SH-SY5Y (cell line): ENCODE measurements around the gene VSIG4.

ENCODE experiments used
- GATA2 ChIP-seq: IDR thresholded peaks from 2 replicates; pipeline ENCODE4 v1.6.1; 2011; ENCODE audit warnings: mild to moderate bottlenecking, low read depth, low read length
- GATA3 ChIP-seq: IDR thresholded peaks from 2 replicates; pipeline ENCODE4 v1.6.1; 2011; ENCODE audit warnings: low read depth, mild to moderate bottlenecking, low read length, moderate library complexity

VSIG4 gene

GRCh38 chrX:66018585-66019309 lies 21.1 kb downstream of the VSIG4 start:
- TF ChIP-seq GATA2 (no peak), GATA3 (no peak)

DNA sequence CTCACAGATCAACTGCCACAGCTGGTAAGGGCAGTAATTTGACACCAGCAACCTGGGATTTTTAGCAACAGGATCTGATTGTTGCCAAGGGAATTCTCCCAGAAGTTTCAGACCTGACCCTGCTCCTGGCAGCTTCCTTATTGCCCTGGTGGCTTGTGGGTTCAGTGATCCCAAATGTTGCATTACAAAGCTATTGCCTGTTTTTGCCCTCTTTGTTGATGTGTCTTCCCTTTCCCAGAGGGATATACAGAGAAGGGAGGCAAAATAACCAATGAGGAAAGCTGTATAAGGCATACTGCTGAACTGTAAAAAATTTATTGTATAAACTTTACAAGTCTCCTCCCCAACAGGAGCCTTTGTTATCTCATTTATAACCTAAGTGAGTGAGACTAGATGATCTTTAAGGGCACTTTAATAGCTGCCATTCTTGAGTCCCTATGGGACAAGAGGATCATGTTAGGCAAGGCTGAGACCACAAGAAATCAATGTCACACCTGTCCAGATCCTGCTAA lies 22.2 kb downstream of the VSIG4 start:
- no peak for TF ChIP-seq GATA3
- no peak for TF ChIP-seq GATA2

DNA sequence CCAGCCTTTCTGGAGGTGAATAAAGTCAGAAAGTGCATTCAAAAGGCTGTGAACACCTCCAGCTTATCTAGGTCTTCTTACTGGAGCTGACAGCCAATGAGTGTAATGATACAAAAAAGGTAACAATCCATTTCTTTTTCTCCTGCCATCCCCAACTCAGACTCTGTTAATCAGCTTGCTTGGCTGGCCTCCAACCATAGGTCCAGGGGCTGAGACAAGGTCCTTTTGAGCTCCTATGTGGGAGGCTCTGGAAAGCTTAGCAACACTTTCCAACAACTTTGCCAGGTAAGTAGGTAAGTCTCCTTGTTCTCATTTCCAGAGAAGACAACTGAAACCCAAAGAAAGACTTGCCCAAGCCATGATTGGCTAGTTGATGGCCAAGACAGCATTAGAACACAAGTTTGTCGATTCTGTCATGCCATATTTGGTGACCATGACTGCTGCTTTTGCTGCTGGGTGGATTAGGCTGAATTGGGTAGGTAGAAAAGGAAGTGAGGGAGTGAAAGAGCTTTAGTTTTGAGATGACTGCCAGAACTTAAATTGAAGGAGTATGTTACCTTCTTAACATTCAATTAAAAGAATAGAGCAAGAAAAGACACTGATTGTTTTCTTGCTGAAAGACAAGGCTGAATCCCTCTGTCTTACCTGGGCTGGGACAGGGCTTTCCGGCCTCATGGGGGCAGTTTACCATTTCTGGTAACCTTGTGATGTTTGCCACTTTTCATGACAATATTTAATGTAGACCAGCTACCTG lies 22.8 kb downstream of the VSIG4 start:
- TF ChIP-seq GATA2 (no peak), GATA3 (no peak)

GRCh38 chrX:66015900-66016689 lies 23.8 kb downstream of the VSIG4 start:
- TF ChIP-seq GATA2: no peak
- TF ChIP-seq GATA3: no peak

DNA sequence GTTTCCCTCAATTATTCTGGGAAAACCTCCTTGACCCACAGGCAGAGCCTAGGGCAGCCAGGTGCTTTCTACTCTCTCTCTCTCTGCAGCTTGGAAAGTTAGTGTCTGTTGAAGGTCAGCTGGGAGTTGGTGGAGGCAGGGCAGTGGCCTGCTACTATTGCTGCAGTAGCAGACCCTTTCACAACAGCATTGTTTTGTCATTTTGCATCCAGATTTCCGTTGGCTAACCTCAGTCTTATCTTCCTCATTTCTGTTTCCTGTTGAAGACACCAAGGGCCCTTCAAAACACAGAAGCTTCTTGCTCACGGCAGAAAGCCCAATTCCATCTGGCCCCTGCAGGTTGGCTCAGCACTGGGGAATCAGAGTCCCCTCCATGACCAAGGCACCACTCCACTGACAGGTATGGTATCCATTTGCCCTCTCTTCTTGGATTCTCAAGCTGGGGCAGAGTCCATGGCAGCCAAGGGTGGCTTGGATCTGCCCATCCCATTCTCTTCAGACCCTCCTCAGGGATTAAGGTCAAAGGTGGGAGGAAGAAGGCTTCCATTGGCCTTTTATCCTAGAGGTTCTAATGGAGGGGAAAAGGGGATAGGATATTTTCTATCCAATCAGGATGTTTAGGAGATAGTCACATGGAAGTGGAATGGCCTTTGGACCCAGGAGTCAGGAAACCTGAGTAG lies 24.6 kb downstream of the VSIG4 start:
- TF ChIP-seq GATA3 (no peak), GATA2 (no peak)

DNA sequence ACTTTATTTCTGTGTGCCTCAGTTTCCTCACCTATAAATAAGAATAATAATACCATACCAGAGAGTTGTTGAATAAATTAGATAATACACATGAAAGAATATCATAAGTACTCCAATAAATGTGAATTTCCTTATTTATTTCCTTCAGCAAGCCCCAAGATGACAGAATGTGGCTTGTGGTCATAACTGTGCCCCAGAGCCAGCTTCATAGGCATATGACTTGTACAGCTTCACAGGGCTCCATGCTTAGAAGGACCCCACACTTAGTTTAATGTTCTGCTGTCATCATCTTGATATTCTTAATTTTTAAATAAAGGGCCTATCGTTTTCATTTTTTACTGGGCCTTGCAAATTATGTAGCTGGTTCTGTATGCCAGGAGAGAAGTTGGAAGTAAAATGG lies 25.3 kb downstream of the VSIG4 start:
- TF ChIP-seq GATA2 (no peak), GATA3 (no peak)

- TF ChIP-seq GATA3 (no peak), GATA2 (no peak)
These were observed 25.8 kb downstream of the VSIG4 start for GRCh38 chrX:66014084-66014483.

DNA sequence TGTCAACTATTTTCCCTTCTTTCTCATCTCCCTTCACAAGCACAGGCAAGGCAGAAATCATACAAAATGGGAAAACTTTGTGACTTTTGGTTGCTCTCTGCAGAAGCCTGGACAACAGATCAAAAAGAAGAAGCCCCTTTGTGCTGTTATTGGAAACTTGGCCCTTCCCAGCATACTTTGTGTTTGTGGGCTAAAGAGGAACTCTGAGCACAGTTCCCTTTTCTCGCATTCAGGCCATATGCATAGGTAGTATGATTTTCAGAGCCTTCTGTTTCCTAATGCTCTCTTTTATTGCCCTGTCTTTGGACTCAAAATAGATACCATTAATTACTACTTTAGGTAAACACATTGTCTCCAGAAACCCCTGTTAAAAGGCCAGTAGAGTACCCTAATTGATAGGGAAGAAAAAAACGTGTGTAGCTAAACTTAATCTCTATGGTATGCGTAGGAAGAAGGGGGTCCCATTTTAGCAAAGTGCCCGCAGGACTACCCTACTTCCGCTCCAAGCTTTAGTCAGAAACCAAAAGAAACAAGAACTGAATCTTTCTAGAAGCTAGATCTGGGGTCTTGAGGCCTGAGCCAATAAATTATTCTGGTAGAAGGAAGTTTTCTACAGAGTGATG lies 26.6 kb downstream of the VSIG4 start:
- TF ChIP-seq GATA2: no peak
- TF ChIP-seq GATA3: no peak

DNA sequence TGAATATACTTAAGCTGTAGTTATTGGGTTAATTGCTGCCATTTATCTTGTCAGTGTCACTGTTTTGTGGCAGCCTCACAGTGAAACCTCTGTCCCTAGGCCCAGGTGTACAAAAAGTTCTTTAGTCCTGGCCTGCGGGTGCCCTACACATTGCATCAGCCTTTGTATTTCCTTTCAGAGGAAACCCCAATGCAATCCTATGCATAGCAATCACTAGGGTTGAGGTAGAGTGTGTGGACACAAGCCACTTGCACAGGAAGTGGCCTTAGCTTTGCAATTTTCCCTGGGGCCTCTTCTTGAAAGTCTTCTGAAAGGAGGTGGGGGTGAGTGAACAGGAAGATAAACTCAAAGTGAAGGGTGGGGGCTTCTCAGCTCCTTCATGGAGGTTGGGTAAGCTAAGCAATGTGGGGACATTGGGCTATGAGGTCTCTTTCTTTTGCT lies 27.8 kb downstream of the VSIG4 start:
- TF ChIP-seq GATA3 (no peak), GATA2 (no peak)

- TF ChIP-seq GATA3 (no peak), GATA2 (no peak)
These were observed 30.5 kb downstream of the VSIG4 start for GRCh38 chrX:66009231-66009845.

DNA sequence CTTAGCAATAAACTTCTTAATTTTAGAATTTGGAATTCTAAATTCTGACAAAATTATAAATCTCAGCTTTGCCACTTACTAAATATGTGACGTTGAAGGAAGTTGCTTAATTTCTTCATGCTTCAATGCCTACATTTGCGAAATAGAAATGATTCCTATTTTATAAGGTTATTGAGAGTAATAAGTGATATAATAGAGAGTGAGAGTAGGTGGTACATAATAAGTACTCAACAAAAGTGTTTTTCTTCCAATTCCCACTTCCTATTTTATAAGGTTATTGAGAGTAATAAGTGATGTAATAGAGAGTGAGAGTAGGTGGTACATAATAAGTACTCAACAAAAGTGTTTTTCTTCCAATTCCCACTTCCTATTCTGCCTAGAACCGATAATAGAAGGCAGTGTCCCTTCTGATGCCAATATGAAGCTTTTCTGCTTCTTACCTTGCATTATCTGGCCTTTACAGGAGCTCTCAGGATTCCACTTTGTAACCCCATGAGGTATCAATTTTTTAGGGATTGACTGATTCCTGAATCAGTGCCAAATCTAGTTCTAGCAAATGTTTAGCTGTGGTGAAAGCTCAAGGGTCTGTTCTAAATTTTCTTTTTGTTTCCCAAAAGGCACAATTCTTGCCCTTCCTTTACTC lies 31.4 kb downstream of the VSIG4 start:
- no peak for TF ChIP-seq GATA2
- no peak for TF ChIP-seq GATA3

DNA sequence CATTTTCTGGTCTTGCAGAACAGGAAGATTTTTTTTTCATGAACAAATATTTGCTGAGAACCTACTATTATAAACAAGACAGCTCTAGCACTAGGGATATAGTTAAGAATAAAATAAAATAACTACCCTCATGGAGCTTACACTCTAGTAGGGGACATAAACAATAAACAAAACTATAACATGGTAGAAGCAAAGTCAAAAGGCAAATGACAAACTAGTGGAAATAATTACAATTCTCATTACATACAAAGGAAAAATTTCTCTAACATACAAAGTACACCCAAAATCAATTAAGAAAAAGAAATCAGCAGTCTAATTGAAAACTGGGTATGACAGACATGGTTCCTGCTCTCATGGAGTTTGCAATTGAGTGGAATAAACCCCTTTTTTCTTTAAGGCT lies 32.0 kb downstream of the VSIG4 start:
- TF ChIP-seq GATA3: no peak
- TF ChIP-seq GATA2: no peak
